ENCODE measurements around the gene CCR2.
"Not testable (repeated sequence)": the region's sequence is repeated elsewhere in the genome, so short reads cannot be mapped to it uniquely, and the experiment has no call there.

The CCR2 gene

DNA sequence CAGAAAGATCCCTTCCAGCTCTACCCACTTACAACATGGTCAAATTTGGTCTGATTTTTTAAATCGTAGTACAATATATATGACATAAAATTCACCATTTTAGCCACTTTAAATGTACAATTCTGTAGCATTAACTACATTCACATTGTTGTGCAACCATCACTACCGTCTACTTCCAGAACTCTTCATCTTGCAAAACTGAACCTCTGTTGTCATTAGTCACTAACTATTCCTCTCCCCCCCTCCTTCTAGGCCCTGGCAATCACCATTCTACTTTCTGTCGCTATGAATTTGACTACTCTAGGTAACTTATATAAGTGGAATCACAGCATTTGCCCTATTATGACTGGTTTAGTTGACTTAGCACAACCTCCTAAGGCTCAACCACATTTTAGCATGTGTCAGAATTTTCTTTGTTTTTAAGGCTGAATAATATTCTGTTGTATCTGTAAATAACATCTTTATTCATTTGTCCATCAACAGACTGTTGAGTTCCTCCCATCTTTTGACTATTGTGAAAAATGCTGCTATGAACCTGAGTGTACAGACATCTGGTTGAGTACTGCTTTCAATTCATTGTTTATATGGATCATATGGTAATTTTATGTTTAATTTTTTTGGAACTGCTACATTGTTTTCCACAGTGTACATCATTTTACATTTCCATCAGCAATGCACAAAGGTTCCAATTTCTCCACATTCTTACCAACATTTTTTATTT lies 35.5 kb upstream of the CCR2 start:
- DNase-seq (ENCODE audit: low read depth) = peak; percentile 70
- H3K4me3 ChIP-seq (ENCODE audit: low read depth, low read length) = no peak overlapping the region
- TF ChIP-seq MYC (IDR thresholded peaks at IDR 0.05; ENCODE audit: low read depth, low read length) (no peak), CTCF (IDR thresholded peaks at IDR 0.05; ENCODE audit: low read depth, low read length) (no peak), POLR2A (IDR thresholded peaks at IDR 0.05; ENCODE audit: extremely low read depth, insufficient read length) (no peak)
- TF ChIP-seq, protein P1, sequence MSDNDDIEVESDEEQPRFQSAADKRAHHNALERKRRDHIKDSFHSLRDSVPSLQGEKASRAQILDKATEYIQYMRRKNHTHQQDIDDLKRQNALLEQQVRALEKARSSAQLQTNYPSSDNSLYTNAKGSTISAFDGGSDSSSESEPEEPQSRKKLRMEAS (IDR thresholded peaks at IDR 0.05; ENCODE audit: low read depth, low read length) = no peak

DNA sequence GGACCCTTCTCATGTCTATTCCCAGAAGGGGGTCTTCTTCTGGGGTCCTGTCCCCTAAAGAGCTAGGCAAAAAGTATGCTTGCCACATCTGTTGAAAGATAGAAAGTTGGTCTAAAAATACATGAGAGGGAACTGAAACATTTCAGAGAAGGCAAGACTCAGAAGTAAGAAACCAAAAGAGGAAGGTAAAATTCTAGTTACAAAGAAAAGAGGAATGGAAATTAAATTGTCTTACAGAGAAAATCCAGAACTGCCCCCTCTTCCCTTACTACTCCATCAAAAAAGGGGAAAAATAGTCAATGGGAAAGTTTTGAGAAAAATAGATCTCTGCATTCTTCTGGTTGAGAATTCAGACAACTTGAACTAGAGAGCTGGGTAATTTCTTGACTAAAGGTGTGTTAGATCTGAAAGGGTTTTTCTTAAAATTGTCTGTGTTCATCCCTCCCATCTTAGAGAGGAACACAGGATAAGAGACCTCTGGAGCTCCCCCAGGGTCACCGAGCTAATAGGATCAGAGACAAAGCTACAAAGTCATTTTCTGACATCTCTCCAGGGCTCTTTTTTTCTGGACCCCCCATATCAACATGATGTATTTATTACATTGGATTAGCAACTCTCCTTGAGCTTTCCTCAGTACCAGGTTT lies 32.3 kb upstream of the CCR2 start:
- H3K4me3 ChIP-seq (ENCODE audit: low read depth, low read length) = no peak overlapping the region
- DNase-seq (ENCODE audit: low read depth) = peak; percentile 37
- no peak for TF ChIP-seq MYC (IDR thresholded peaks at IDR 0.05; ENCODE audit: low read depth, low read length)
- no peak for TF ChIP-seq CTCF (IDR thresholded peaks at IDR 0.05; ENCODE audit: low read depth, low read length)
- TF ChIP-seq, protein P1 (IDR thresholded peaks at IDR 0.05; ENCODE audit: low read depth, low read length) = no peak
- TF ChIP-seq POLR2A (IDR thresholded peaks at IDR 0.05; ENCODE audit: extremely low read depth, insufficient read length) = no peak

DNA sequence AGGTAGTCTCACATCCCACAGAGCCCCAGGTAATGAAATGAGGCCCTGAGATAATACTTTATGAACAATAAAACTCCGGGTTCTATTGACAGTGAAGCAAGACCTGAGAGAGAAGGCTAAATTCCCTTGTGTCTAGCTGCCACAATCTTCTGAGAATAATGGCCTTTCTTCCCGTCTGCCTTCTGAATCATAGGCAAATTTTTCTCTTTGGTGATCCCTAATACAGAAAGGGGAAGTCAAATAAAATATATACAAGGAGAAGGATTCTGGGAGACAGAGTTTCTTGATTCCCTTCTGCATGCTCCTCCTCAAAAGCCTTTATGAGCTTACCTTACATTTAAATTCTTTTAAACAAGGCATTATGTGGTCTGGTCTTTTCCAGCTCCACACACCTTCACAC lies 29.9 kb upstream of the CCR2 start:
- H3K4me3 ChIP-seq (ENCODE audit: low read depth, low read length) = no peak overlapping the region
- no peak for TF ChIP-seq CTCF (IDR thresholded peaks at IDR 0.05; ENCODE audit: low read depth, low read length)
- TF ChIP-seq, protein P1 (IDR thresholded peaks at IDR 0.05; ENCODE audit: low read depth, low read length) = no peak
- no peak for TF ChIP-seq POLR2A (IDR thresholded peaks at IDR 0.05; ENCODE audit: extremely low read depth, insufficient read length)
- no peak for DNase-seq (ENCODE audit: low read depth)

GRCh38 chr3:46325645-46326300 lies 28.1 kb upstream of the CCR2 start:
- TF ChIP-seq CTCF (IDR thresholded peaks at IDR 0.05; ENCODE audit: low read depth, low read length) (no peak), POLR2A (IDR thresholded peaks at IDR 0.05; ENCODE audit: extremely low read depth, insufficient read length) (no peak), MYC (IDR thresholded peaks at IDR 0.05; ENCODE audit: low read depth, low read length) (no peak)
- TF ChIP-seq, protein P1 (IDR thresholded peaks at IDR 0.05; ENCODE audit: low read depth, low read length) = no peak
- no peak for DNase-seq (ENCODE audit: low read depth)
- no peak overlapping the region for H3K4me3 ChIP-seq (ENCODE audit: low read depth, low read length)

GRCh38 chr3:46330676-46331075 lies 23.2 kb upstream of the CCR2 start:
- not testable (repeated sequence) for H3K4me3 ChIP-seq (ENCODE audit: low read depth, low read length); DNase-seq (ENCODE audit: low read depth)

DNA sequence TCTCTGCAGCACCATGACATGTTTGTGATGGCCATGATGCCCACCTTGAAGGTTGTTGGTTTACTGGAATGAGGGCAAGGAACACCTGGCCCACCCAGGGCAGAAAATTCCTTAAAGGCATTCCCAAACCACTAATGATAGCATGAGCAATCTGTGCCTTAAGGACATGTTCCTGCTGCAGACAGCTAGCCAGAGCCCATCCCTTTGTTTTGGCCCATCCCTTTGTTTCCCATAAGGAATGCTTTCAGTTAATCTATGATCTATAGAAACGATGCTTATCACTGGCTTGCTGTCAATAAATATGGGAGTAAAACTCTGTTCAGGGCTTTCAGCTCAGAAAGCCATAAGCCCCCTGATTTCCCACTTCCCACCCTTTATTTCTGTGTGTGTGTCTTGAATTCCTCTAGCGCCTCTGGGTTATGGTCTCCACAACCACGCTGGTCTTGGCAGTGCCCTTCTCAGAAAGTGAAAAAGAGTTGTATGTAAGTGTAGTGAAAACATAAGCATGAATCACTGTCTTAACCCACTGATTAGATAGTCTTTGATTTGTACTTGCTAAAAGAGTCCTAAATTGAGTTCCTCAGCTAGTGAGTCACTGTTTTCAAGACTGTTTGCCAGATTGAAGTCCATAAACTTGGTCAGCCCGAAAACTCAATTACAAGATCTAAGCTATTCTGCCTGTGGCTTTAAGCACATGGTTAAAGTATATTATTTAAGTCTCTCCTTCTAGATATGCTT lies 19.0 kb upstream of the CCR2 start:
- no peak for TF ChIP-seq POLR2A (IDR thresholded peaks at IDR 0.05; ENCODE audit: extremely low read depth, insufficient read length)
- TF ChIP-seq, protein P1 (IDR thresholded peaks at IDR 0.05; ENCODE audit: low read depth, low read length) = no peak
- TF ChIP-seq CTCF (IDR thresholded peaks at IDR 0.05; ENCODE audit: low read depth, low read length) = no peak
- no peak for TF ChIP-seq MYC (IDR thresholded peaks at IDR 0.05; ENCODE audit: low read depth, low read length)
- DNase-seq (ENCODE audit: low read depth) = no peak
- H3K4me3 ChIP-seq (ENCODE audit: low read depth, low read length) = no peak overlapping the region
